ENCODE results near the gene SOHLH2.
A peak's percentile ranks its signal among the peaks of the same experiment; 100 is the strongest.

SOHLH2 gene

GRCh38 chr13:36163809-36164308, 50.5 kb downstream of the SOHLH2 start:
- Histone ChIP-seq H3K9me3 (ENCODE audit: severe bottlenecking) (no peaks in the 10 kb centered on the region), H3K27ac (no peak overlapping the region), H3K4me3 (ENCODE audit: low read depth, low read length) (no peak overlapping the region), H3K36me3 (no peaks in the 10 kb centered on the region), H3K27me3 (ENCODE audit: insufficient read depth, low read depth, severe bottlenecking) (no peaks in the 10 kb centered on the region)
- peak; percentile 45 for DNase-seq
- no peak for TF ChIP-seq CTCF (IDR thresholded peaks at IDR 0.05; ENCODE audit: low read depth, low read length)

GRCh38 chr13:36163286-36163685, 51.1 kb downstream of the SOHLH2 start:
- H3K4me3 ChIP-seq (ENCODE audit: low read depth, low read length): no peak overlapping the region
- H3K27me3 ChIP-seq (ENCODE audit: insufficient read depth, low read depth, severe bottlenecking): no peaks in the 10 kb centered on the region
- TF ChIP-seq CTCF (IDR thresholded peaks at IDR 0.05; ENCODE audit: low read depth, low read length): no peak
- DNase-seq: no peak
- no peak overlapping the region for H3K27ac ChIP-seq
- no peaks in the 10 kb centered on the region for H3K36me3 ChIP-seq
- H3K9me3 ChIP-seq (ENCODE audit: severe bottlenecking): no peaks in the 10 kb centered on the region

- H3K27ac ChIP-seq: no peak overlapping the region
- no peak for TF ChIP-seq CTCF (IDR thresholded peaks at IDR 0.05; ENCODE audit: low read depth, low read length)
- DNase-seq: no peak
These were observed 54.1 kb downstream of the SOHLH2 start for GRCh38 chr13:36160297-36160696.

GRCh38 chr13:36158611-36159010, 55.7 kb downstream of the SOHLH2 start:
- no peak for DNase-seq
- TF ChIP-seq CTCF (IDR thresholded peaks at IDR 0.05; ENCODE audit: low read depth, low read length): no peak
- no peak overlapping the region for H3K4me3 ChIP-seq (ENCODE audit: low read depth, low read length)
- H3K27me3 ChIP-seq (ENCODE audit: insufficient read depth, low read depth, severe bottlenecking): no peaks in the 10 kb centered on the region
- H3K36me3 ChIP-seq: no peaks in the 10 kb centered on the region
- H3K27ac ChIP-seq: no peak overlapping the region
- H3K9me3 ChIP-seq (ENCODE audit: severe bottlenecking): no peaks in the 10 kb centered on the region

More at GRCh38 chr13:36160297-36160696, 54.1 kb downstream of the SOHLH2 start:
- Histone ChIP-seq H3K4me3 (ENCODE audit: low read depth, low read length) (no peak overlapping the region), H3K27me3 (ENCODE audit: insufficient read depth, low read depth, severe bottlenecking) (no peaks in the 10 kb centered on the region), H3K9me3 (ENCODE audit: severe bottlenecking) (no peaks in the 10 kb centered on the region), H3K36me3 (no peaks in the 10 kb centered on the region)

GRCh38 chr13:36157480-36157879, 56.9 kb downstream of the SOHLH2 start:
- Histone ChIP-seq H3K27me3 (ENCODE audit: insufficient read depth, low read depth, severe bottlenecking) (no peaks in the 10 kb centered on the region), H3K36me3 (no peaks in the 10 kb centered on the region), H3K27ac (no peak overlapping the region), H3K4me3 (ENCODE audit: low read depth, low read length) (no peak overlapping the region), H3K9me3 (ENCODE audit: severe bottlenecking) (no peaks in the 10 kb centered on the region)
- DNase-seq: no peak
- no peak for TF ChIP-seq CTCF (IDR thresholded peaks at IDR 0.05; ENCODE audit: low read depth, low read length)

- TF ChIP-seq CTCF (IDR thresholded peaks at IDR 0.05; ENCODE audit: low read depth, low read length): no peak
- Histone ChIP-seq H3K27ac (no peak overlapping the region), H3K36me3 (no peaks in the 10 kb centered on the region), H3K27me3 (ENCODE audit: insufficient read depth, low read depth, severe bottlenecking) (no peaks in the 10 kb centered on the region), H3K4me3 (ENCODE audit: low read depth, low read length) (no peak overlapping the region), H3K9me3 (ENCODE audit: severe bottlenecking) (no peaks in the 10 kb centered on the region)
- no peak for DNase-seq
These were observed 59.6 kb downstream of the SOHLH2 start for GRCh38 chr13:36154567-36155291.

Data from WERI-Rb-1 (cell line).